ENCODE data around the gene RHBDD3.

DNA sequence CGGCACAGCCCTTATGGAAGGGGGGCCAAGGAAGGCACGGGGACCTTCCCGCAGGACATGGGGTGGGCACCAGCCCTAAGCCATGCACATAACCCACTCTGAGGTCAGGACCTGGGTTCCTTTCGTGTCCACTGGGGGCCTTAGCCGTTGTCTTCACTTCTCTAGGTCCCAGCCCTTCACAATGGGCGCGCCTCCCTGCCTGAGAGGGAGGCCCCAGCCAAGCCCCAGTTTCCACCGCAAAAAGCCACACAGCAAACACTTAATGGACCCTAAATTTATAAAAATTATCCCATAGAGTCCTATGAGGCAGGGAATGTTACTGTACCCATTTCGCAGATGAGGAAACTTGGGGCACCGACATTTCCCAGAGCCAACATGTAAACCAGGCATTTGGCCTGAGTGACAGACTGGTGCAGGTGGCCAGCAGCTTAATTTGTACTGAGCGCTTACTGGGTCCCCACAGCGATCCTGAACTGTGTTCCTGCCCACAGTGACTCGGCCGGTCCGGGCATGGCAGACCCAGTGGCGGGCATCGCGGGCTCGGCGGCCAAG, 39.9 kb upstream of the RHBDD3 start:
- TF ChIP-seq CTCF (IDR thresholded peaks at IDR 0.05) (no peak), EZH2 (IDR thresholded peaks at IDR 0.05; ENCODE audit: borderline replicate concordance, insufficient read depth, low read depth, low read length, poor library complexity, severe bottlenecking) (no peak)

All from B cell (primary cell).